HFF-Myc (cell line): ENCODE results near the gene USP22.

Experiments
- DNase-seq: peaks from one replicate; pipeline ENCODE4 v3.0.0-alpha.2; 2011; ENCODE audit warnings: low read depth; ENCODE audit errors: extremely low read depth
- H3K4me3 ChIP-seq: replicated peaks from 2 replicates; pipeline ENCODE4 v1.5.1; 2011; ENCODE audit warnings: low read depth, mild to moderate bottlenecking, control low read depth, low read length
- TF ChIP-seq, protein P1 (sequence below): IDR thresholded peaks from 2 replicates; pipeline ENCODE4 v1.5.1; 2012; ENCODE audit warnings: mild to moderate bottlenecking, low read depth, low read length, control low read depth; ENCODE audit errors: missing control alignments

The USP22 gene

DNA sequence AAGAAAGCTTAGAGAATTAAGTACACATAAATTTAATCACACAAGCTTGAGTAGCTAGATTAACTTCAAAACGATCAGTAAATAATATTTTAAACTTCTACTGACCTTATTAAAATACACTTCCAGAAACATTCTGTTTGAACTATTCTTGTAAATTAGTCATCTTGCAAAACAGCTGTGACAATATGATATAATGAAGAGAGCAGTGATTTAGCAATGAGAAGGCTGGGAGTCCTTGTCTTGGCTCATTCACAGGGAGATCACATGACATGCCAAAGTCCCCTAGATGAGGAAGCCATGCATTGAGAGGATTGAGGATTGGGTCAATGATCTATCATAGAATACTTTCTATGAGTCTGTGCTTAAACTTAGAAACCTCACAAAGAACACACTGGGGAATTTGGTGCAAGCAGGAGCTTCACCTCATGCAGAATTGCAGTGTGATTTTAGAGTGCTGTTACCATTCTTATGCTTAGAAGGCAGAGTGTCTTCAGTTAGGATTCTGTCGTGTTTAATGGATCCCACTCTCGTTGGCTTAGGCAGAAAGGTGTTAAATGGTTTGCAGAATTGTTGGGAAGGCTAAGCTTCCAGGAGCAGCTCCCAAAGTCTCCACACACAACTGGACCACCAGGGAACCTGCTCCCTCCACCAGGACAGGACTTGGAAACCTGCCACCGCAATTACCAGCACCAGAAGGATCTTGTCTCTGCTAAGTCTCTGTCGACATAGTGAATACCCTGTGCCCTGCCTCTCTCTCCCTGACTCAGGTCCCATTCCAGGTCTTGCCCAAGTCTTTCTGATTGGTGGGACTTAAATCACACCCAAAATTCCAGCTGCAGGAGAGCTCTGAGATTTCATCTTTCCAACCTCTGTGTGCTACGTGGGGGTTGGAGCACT is 87.1 kb downstream of the USP22 start:
- DNase-seq, result no peak
- TF ChIP-seq, protein P1, sequence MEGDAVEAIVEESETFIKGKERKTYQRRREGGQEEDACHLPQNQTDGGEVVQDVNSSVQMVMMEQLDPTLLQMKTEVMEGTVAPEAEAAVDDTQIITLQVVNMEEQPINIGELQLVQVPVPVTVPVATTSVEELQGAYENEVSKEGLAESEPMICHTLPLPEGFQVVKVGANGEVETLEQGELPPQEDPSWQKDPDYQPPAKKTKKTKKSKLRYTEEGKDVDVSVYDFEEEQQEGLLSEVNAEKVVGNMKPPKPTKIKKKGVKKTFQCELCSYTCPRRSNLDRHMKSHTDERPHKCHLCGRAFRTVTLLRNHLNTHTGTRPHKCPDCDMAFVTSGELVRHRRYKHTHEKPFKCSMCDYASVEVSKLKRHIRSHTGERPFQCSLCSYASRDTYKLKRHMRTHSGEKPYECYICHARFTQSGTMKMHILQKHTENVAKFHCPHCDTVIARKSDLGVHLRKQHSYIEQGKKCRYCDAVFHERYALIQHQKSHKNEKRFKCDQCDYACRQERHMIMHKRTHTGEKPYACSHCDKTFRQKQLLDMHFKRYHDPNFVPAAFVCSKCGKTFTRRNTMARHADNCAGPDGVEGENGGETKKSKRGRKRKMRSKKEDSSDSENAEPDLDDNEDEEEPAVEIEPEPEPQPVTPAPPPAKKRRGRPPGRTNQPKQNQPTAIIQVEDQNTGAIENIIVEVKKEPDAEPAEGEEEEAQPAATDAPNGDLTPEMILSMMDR, result no peak
- H3K4me3 ChIP-seq, result no peak overlapping the region

- DNase-seq, result no peak
- TF ChIP-seq, protein P1, result no peak
- H3K4me3 ChIP-seq, result no peak overlapping the region
Observed at GRCh38 chr17:20954794-20955193, 88.0 kb downstream of the USP22 start.

GRCh38 chr17:20952183-20952582 is 90.6 kb downstream of the USP22 start:
- no peak for DNase-seq
- TF ChIP-seq, protein P1, result no peak
- H3K4me3 ChIP-seq, result no peak overlapping the region
